ENCODE measurements around the gene TMEM253.
A peak's percentile ranks its signal among the peaks of the same experiment; 100 is the strongest.

TMEM253 gene

GRCh38 chr14:21066882-21067502, 33.9 kb upstream of the TMEM253 start:
- Mint-ChIP-seq H3K4me3 (no peak overlapping the region), H3K36me3 (ENCODE audit: low read depth) (no peaks in the 10 kb centered on the region), H3K4me1 (ENCODE audit: low read depth) (peaks cover 16% of the 10 kb centered on the region), H3K9me3 (no peaks in the 10 kb centered on the region), H3K27me3 (ENCODE audit: low read depth) (peaks cover 72% of the 10 kb centered on the region), H3K27ac (no peak overlapping the region)

DNA sequence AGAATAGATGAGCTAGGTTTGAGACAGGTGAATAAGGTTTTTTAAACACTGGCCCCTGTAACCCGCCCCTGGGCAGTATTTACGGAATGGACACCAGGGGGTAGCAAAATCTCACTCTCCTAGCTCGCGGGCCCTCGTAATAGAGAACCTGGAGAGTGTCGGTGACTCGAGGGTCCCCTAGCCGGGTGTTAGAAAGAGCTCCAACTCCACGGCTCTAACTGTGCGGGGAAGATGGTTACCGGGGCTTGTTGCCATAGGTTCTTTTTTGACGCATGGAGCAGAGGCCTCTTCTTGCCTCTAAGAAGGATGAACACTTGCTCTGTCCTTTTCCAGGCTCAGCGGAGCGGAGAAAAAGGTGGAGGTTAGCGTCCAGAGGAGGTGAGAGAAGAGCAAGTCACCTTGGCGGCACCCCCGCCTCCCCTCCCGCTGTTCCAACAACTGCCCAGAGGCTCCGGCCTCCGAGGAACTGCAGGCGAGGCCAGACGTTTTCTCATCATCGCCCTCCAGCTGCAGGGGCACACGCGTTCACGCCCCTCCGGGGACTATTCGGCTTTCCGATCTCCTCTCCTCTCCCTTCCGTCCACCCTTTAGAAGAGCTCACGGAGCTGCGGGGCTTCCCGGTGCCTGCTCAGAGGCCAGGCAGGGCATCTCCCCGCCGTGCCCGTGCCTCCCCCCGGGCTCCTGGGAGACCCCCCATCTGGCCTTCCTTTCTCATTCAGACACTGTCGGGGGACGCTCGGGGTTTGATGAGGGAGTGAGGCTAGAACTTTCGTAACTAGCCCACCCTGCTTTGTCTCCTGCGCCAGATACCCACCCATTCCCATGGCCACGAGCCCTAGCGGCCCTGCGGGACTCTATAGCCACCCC, 32.1 kb upstream of the TMEM253 start:
- Mint-ChIP-seq H3K9me3 (no peaks in the 10 kb centered on the region), H3K27me3 (ENCODE audit: low read depth) (peaks cover 81% of the 10 kb centered on the region), H3K36me3 (ENCODE audit: low read depth) (no peaks in the 10 kb centered on the region), H3K4me1 (ENCODE audit: low read depth) (peaks cover 19% of the 10 kb centered on the region), H3K27ac (no peak overlapping the region), H3K4me3 (peak overlapping the region; percentile 21)

DNA sequence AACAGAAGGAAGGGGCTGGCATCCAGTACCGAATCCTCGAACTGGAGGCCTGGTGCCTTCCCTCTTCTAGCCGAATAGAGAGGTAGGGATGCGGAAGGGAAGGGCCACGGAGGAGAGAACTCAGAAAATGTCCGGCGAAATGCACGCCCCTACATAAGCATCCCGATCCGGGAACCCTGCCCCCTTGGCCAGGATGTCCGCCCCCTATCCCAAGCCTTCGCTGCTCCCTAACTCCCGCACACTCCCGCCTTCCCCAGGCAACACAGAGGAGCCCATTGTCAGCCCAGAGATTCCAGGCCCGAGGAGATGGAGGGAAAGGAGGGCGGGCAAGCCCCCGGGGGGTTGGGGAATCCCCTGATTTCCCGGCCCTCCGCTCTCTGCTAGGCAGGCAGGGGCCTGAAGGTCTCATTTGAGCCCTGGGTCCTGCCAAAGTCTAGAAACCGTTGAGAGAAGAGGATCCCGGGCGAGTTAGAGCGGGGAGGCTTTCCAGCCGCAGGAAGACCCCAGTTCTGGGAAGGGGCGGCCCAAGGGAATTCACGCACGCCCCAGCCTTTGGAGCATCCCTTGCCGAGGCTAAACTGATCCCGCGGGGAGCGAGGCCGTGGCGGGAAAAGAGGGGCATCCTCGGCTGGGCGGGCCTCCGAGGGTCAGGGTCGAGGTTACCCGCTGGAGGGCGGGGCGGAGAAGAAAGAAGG, 31.3 kb upstream of the TMEM253 start:
- no peak overlapping the region for H3K27ac Mint-ChIP-seq
- no peaks in the 10 kb centered on the region for H3K36me3 Mint-ChIP-seq (ENCODE audit: low read depth)
- peaks cover 19% of the 10 kb centered on the region for H3K4me1 Mint-ChIP-seq (ENCODE audit: low read depth)
- H3K9me3 Mint-ChIP-seq, result no peaks in the 10 kb centered on the region
- peak overlapping the region; percentile 61 for H3K4me3 Mint-ChIP-seq
- H3K27me3 Mint-ChIP-seq (ENCODE audit: low read depth), result peaks cover 83% of the 10 kb centered on the region

DNA sequence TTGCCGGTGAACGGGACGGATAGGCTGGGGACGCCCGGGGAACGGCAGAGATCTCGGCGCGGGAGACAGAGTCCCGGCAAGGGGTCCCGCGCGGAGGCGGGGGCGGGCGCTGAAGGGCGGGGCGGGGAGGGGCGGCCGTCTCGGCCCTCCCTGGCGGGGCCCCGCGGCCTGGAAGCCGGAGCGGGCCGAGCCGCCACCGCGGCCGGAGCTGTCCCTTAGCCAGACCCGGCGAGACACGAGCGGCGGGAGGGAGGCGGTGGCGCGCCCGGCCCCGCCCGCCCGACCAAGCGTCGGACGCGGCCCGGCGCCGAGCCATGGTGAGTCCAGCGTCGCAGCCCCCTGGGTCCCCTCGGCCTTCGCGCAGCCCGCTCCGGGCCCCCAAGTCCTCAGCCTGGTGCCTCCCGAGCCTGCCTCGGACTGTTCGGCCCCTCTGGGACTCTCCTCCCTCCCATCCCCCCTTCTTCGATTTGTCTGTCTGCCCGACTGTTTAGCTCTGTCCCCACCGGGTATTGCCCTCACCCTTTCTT, 30.7 kb upstream of the TMEM253 start, which contains the start of gene ARHGEF40:
ARHGEF40 (plus strand) TSS at position 222 of the 527 bp plus-strand sequence; CDS start at position 315, 93 bp downstream.
- H3K4me1 Mint-ChIP-seq (ENCODE audit: low read depth), result peaks cover 19% of the 10 kb centered on the region
- peaks cover 80% of the 10 kb centered on the region for H3K27me3 Mint-ChIP-seq (ENCODE audit: low read depth)
- peak within 1 kb of the TSS; percentile 5 for H3K27ac Mint-ChIP-seq

DNA sequence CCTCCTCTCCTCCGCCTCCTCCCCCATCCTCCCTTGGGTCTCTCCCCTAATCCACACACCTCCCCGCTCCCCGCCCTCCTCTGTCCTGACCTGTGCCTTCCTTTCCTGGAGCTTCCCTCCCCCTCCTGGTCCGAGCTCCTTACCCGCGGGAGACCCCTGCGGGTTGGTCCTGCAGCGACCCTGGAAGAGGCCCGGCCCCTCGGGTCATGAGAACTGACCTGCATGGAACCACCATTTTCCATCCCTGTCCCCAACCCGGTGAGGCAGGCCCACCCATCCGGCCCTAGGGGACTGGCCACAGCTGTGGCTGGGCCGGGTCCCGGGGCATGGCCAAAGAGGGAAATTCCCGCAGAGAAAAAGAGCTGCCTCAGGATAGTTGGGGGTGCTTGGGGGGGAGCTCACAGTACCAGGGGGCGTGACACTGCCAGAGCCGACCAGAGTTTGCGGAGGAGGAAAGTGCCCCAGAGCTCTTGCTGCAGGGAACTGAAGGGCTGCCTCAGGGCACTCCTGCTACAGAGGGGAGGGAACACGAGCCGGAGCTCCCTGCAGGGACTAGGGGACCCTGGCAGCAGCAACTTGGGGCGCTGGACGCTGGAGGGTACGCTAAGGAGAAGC, 30.1 kb upstream of the TMEM253 start:
- peak overlapping the region; percentile 65 for H3K4me3 Mint-ChIP-seq
- H3K27ac Mint-ChIP-seq, result peak overlapping the region; percentile 5
- H3K4me1 Mint-ChIP-seq (ENCODE audit: low read depth), result peaks cover 19% of the 10 kb centered on the region
- no peaks in the 10 kb centered on the region for H3K36me3 Mint-ChIP-seq (ENCODE audit: low read depth)
- H3K9me3 Mint-ChIP-seq, result no peaks in the 10 kb centered on the region
- peaks cover 74% of the 10 kb centered on the region for H3K27me3 Mint-ChIP-seq (ENCODE audit: low read depth)

More for the DNA sequence above, 30.7 kb upstream of the TMEM253 start, which contains the start of gene ARHGEF40:
- H3K36me3 Mint-ChIP-seq (ENCODE audit: low read depth), result no peaks in the 10 kb centered on the region
- no peaks in the 10 kb centered on the region for H3K9me3 Mint-ChIP-seq
- H3K4me3 Mint-ChIP-seq, result peak within 1 kb of the TSS; percentile 65

GRCh38 chr14:21071225-21072030, 29.4 kb upstream of the TMEM253 start:
- Mint-ChIP-seq H3K9me3 (no peaks in the 10 kb centered on the region), H3K27me3 (ENCODE audit: low read depth) (peaks cover 68% of the 10 kb centered on the region), H3K4me1 (ENCODE audit: low read depth) (peaks cover 19% of the 10 kb centered on the region), H3K4me3 (peak overlapping the region; percentile 65), H3K36me3 (ENCODE audit: low read depth) (no peaks in the 10 kb centered on the region), H3K27ac (no peak overlapping the region)

- Mint-ChIP-seq H3K9me3 (no peaks in the 10 kb centered on the region), H3K4me3 (no peak overlapping the region), H3K27me3 (ENCODE audit: low read depth) (peaks cover 62% of the 10 kb centered on the region), H3K27ac (no peak overlapping the region), H3K36me3 (ENCODE audit: low read depth) (no peaks in the 10 kb centered on the region), H3K4me1 (ENCODE audit: low read depth) (peaks cover 19% of the 10 kb centered on the region)
Measured at GRCh38 chr14:21072031-21072473, 28.8 kb upstream of the TMEM253 start.

DNA sequence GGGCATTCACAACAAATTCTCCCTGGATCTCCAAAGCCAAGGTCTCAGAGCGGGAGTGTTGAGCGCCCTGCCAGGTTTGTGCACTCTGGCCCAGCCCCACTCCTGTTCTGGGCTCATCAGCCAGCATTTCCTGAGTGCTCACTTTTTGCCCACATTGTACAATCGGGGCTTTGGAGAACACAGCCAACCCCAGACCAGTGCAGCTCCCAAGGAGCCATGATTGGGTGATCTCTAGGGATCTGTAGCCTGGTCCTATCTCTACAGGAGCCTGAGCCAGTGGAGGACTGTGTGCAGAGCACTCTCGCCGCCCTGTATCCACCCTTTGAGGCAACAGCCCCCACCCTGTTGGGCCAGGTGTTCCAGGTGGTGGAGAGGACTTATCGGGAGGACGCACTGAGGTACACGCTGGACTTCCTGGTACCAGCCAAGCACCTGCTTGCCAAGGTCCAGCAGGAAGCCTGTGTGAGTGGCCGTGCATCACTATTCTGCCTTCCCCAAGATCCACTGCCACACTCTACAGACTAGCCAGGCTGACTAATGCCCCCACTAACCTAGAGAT, 28.0 kb upstream of the TMEM253 start:
- H3K27ac Mint-ChIP-seq, result no peak overlapping the region
- no peaks in the 10 kb centered on the region for H3K9me3 Mint-ChIP-seq
- no peak overlapping the region for H3K4me3 Mint-ChIP-seq
- H3K27me3 Mint-ChIP-seq (ENCODE audit: low read depth), result peaks cover 54% of the 10 kb centered on the region
- peaks cover 19% of the 10 kb centered on the region for H3K4me1 Mint-ChIP-seq (ENCODE audit: low read depth)
- no peaks in the 10 kb centered on the region for H3K36me3 Mint-ChIP-seq (ENCODE audit: low read depth)

- Mint-ChIP-seq H3K27ac (no peak overlapping the region), H3K4me3 (no peak overlapping the region), H3K36me3 (ENCODE audit: low read depth) (no peaks in the 10 kb centered on the region), H3K9me3 (no peaks in the 10 kb centered on the region), H3K4me1 (ENCODE audit: low read depth) (peaks cover 16% of the 10 kb centered on the region), H3K27me3 (ENCODE audit: low read depth) (peaks cover 45% of the 10 kb centered on the region)
Measured at GRCh38 chr14:21073921-21074320, 26.9 kb upstream of the TMEM253 start.

DNA sequence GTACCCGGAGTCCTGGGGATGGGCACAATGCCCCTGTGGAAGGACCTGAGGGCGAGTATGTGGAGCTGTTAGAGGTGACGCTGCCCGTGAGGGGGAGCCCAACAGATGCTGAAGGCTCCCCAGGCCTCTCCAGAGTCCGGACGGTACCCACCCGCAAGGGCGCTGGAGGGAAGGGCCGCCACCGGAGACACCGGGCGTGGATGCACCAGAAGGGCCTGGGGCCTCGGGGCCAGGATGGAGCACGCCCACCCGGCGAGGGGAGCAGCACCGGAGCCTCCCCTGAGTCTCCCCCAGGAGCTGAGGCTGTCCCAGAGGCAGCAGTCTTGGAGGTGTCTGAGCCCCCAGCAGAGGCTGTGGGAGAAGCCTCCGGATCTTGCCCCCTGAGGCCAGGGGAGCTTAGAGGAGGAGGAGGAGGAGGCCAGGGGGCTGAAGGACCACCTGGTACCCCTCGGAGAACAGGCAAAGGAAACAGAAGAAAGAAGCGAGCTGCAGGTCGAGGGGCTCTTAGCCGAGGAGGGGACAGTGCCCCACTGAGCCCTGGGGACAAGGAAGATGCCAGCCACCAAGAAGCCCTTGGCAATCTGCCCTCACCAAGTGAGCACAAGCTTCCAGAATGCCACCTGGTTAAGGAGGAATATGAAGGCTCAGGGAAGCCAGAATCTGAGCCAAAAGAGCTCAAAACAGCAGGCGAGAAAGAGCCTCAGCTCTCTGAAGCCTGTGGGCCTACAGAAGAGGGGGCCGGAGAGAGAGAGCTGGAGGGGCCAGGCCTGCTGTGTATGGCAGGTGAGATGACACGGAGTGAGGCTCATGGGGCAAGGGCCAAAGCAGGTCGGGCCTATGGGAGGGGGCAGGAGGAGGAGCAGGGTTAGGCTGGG, 26.2 kb upstream of the TMEM253 start:
- Mint-ChIP-seq H3K27me3 (ENCODE audit: low read depth) (peaks cover 39% of the 10 kb centered on the region), H3K9me3 (no peaks in the 10 kb centered on the region), H3K4me1 (ENCODE audit: low read depth) (peaks cover 14% of the 10 kb centered on the region), H3K4me3 (no peak overlapping the region), H3K36me3 (ENCODE audit: low read depth) (no peaks in the 10 kb centered on the region), H3K27ac (no peak overlapping the region)

DNA sequence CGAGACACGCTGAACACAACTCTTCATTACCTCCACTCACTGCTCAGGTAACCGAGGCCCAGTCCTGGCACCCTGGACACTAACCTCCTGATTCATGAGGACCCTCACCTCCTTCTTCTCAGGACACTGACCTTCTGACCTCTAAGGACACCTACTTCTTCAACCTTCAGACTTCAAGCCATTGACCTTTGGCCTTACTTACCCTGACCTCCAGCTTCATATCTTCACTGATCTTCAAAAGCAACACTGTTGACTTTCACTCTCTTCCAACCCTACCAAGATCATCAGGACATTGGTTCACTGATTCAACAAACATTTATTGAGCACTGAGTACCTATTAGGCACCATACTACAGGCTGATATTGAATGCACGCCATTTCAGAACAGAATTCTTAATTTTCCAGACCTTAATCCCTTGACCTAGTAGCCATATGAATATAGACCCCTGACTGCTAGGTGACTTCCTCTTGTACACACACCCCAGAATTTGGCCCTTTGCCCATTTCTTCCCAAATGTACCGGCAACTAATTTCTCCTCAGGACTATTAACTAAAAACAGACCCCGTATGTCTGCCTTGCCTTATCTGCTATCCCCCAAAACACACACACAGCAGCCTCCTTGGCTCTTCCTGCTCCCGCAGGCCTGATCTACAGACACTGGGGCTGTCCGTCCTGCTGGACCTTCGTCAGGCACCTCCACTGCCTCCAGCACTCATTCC, 25.0 kb upstream of the TMEM253 start:
- Mint-ChIP-seq H3K27me3 (ENCODE audit: low read depth) (peaks cover 32% of the 10 kb centered on the region), H3K27ac (no peak overlapping the region), H3K4me3 (no peak overlapping the region), H3K9me3 (no peaks in the 10 kb centered on the region), H3K36me3 (ENCODE audit: low read depth) (no peaks in the 10 kb centered on the region), H3K4me1 (ENCODE audit: low read depth) (peaks cover 11% of the 10 kb centered on the region)

DNA sequence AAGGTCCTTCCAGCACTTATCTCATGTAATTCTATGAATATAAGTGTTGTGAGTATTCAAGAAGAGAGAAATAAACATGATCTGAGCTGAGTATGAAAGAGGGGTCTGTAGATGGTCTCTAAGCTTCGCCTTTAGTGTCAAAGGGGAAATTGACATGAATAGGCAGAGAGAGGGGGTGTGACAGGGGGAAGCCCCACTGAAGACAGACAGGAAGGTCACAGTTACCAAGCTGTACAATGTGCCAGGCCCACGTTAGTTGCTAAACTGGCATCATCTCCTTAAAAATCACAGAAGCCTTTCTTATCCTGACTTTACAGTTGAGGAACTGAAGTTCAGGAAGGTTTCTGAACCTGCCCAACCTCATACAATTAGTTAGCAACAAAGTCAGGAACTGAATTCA, 23.2 kb upstream of the TMEM253 start:
- no peak overlapping the region for H3K4me3 Mint-ChIP-seq
- no peaks in the 10 kb centered on the region for H3K9me3 Mint-ChIP-seq
- H3K36me3 Mint-ChIP-seq (ENCODE audit: low read depth), result no peaks in the 10 kb centered on the region
- no peaks in the 10 kb centered on the region for H3K4me1 Mint-ChIP-seq (ENCODE audit: low read depth)
- no peak overlapping the region for H3K27ac Mint-ChIP-seq
- H3K27me3 Mint-ChIP-seq (ENCODE audit: low read depth), result peaks cover 14% of the 10 kb centered on the region

All from T-helper 1 cell treated with Interleukin-12 subunit alpha and Interleukin-12 subunit beta and Interleukin-4 antibody, amounts not matched to agents 30 μg/mL and 1 μg/mL, for 36 hours (primary cell).